MV-4-11 (cell line): ENCODE measurements around the gene MYO15B.
"Not testable (repeated sequence)": the region's sequence is repeated elsewhere in the genome, so short reads cannot be mapped to it uniquely, and the experiment has no call there.

Source experiments
- DNase-seq: peaks from one replicate; lab custom pipeline; 2025; lab: John Stamatoyannopoulos, UW

The MYO15B gene

GRCh38 chr17:75625813-75626486 lies 38.4 kb downstream of the MYO15B start:
- no peak for DNase-seq

GRCh38 chr17:75626496-75627038 lies 39.0 kb downstream of the MYO15B start:
- no peak for DNase-seq

GRCh38 chr17:75627094-75627493 lies 39.5 kb downstream of the MYO15B start:
- DNase-seq = no peak

GRCh38 chr17:75628425-75628824 lies 40.8 kb downstream of the MYO15B start:
- DNase-seq = no peak

- DNase-seq = no peak
These were observed 41.6 kb downstream of the MYO15B start for GRCh38 chr17:75629157-75629556.

DNA sequence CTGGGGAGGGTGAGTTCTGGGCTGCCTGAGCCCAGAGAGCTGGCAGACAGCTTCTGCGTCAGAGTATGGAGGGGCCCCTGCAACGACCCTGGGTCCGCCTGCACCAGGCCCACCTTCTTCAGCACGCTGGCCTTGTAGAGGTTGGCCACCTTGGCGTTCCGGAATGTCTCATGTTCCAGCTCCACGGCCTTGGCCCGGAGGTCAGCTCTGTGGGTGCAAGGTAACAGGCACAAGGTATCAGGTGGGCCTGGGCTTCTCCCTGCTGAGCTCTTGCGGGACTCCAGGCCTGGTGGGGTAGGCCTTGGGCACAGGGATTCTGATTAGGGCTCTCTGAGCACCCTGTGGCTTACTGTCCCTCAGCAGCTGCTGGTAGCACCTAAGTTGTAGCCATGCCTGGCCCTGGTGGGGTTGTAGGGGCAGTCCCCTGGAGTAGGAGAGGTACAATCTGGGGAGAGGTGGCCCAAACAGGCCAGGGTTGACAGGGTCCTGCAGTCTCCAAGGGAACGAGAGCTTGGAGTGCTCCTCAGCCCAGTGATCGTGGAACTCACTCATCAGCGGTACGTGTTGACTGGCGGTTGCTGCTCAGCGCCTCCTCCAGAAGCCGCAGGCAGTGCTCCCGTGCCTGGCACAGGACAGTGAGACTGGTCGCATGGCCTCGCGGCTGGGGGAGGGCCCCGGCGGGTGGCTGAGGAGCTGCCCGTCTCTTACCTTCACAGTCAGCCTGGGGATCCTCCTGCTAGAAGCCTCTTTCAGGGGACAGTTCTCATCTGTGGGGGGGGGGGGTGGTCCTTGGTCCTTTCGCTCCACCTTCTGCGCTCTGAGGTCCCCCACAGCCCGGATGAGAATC lies 42.7 kb downstream of the MYO15B start:
- no peak for DNase-seq

- no peak for DNase-seq
These were observed 43.8 kb downstream of the MYO15B start for GRCh38 chr17:75631353-75631752.

- DNase-seq = no peak
These were observed 44.8 kb downstream of the MYO15B start for GRCh38 chr17:75632428-75632827.

DNA sequence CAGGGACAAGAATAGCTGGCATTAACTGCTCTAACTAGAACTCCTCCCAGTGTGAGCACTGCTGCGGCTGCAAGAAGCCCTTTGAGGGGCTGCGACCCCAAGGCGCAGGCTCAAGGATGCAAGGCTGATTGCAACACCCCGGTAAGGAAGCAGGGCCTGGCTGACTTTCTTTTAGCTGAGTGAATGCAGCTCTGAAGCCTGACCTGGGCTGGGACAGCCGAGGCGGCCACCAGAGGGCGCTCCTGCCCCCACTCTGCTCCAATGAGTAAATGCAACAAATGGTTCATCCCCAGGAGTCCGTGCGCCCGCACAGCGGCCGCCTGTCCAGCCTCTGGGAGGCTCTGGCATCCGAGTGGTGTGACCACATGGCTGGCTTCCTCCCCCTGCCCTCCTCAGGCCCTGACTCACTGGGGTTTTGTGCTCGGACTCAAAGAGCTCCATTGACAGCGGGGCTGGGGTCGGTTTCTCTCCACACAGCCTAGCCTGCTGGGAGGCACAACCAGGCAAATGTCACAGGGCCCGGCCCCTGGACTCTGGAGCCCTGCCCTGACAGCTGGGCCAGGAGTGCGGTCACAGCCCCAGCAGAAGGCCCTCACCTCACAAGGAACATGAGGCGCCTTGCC lies 45.4 kb downstream of the MYO15B start, which contains the start of gene SMIM5:
SMIM5 (plus strand) TSS at position 572 of the 623 bp plus-strand sequence. CDS start 6,768 bp downstream, outside the sequence.
- peak; percentile 83 for DNase-seq

GRCh38 chr17:75633486-75634375 lies 46.1 kb downstream of the MYO15B start:
- DNase-seq = peak; percentile 84

DNA sequence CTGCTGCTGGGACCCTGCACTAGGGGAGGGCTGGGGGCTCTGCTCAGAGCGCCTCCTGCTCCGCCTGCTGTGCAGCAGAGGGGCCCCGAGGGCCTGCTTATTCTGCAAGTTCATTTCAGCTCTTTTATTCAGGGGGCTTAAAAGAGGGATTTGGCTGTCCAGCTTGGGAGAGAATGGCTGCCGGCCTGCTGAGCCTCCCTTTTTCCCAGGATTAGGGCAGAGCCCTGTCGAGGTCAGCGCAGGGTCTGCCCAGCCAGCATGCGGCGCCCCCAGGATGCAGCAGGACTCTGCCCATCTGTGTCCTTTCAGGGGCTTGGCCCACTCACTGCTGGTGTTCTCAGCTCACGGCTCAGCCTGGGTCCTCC lies 46.8 kb downstream of the MYO15B start:
- no peak for DNase-seq

- no peak for DNase-seq
These were observed 47.4 kb downstream of the MYO15B start for GRCh38 chr17:75634754-75635609.

DNA sequence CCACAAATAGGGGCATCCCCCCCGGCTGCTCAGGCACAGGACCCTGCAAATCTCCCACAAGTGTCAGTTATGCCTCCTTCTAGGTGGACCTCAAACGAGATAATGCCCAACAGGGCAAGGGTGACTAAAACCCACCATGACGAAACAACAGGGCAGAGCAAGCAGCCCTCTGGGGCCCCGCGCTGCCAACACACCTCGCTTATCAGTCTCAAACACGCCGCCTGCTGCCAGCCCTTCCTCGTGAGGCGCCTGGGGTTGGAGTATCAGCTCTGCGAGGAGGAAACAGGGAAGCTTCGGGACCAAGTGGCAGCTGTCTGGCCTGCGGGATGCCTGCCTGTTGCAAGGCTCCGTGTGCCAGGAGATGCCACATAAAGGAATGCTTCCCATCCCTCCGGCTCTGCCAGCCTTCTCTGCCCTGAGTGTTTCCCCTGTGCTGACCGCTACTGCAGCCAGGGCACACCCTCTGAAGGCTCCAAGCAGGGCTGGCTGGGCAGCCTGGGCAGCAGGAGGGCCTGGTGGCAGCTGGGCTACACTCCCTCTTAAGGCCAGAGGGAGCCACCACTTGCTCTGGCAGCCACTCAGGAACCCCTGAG lies 48.1 kb downstream of the MYO15B start:
- no peak for DNase-seq

GRCh38 chr17:75636381-75637142 lies 49.0 kb downstream of the MYO15B start:
- DNase-seq = no peak

- DNase-seq = no peak
These were observed 49.5 kb downstream of the MYO15B start for GRCh38 chr17:75637143-75637538.

DNA sequence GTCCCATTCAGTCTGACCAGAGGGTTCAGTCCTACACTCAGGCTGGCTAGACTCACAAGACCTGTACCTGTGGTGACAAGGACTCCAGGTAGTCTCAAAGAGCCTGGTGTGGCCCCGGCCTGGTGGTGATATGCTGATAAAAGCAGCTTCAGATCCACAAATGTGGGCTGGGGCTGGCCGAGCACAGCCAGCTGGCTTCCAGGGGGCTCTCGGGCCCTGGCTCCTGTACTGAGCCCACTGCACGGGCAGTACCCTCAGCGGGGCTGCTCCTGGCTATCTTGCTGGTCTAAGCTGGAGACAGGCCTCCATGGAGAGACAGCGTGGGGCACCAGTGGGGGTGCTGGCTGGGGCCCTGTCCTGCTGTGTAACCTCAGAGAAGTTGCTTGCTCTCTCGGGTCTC lies 50.0 kb downstream of the MYO15B start:
- no peak for DNase-seq

- not testable (repeated sequence) for DNase-seq
These were observed 50.4 kb downstream of the MYO15B start for GRCh38 chr17:75638039-75638438.

- no peak for DNase-seq
These were observed 51.3 kb downstream of the MYO15B start for GRCh38 chr17:75638893-75639292.

DNA sequence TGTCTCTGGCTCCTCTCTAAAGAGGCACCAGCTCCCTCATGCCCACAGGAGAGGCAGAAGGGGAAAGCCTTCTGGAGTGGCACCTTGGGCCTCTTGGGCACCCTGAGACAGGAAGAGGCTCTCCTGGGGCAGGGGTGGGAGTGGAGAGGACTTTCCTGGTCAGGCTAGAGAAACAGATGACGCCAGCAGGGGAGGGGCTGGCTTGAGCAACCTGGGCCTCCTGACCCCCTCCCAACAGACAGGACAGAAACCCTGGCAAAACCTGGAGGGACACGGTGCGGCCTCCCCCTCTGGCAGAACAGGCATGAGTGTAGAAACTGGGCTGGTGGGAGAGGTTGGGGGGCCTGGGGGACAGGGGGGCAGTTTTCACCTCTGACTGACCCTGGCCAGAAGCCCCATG lies 51.7 kb downstream of the MYO15B start:
- no peak for DNase-seq
